GM19351 (cell line): Measurements from ENCODE around the gene MICU1.
"Not testable (repeated sequence)": the region's sequence is repeated elsewhere in the genome, so short reads cannot be mapped to it uniquely, and the experiment has no call there.

Experiments used
- ATAC-seq: cut with Tn5 transposase; IDR thresholded peaks from one replicate; pipeline ENCODE4 v1.9.1; 2021; ENCODE audit warnings: mild to moderate bottlenecking, moderate library complexity; ENCODE audit not compliant: unreplicated experiment

The MICU1 gene

DNA sequence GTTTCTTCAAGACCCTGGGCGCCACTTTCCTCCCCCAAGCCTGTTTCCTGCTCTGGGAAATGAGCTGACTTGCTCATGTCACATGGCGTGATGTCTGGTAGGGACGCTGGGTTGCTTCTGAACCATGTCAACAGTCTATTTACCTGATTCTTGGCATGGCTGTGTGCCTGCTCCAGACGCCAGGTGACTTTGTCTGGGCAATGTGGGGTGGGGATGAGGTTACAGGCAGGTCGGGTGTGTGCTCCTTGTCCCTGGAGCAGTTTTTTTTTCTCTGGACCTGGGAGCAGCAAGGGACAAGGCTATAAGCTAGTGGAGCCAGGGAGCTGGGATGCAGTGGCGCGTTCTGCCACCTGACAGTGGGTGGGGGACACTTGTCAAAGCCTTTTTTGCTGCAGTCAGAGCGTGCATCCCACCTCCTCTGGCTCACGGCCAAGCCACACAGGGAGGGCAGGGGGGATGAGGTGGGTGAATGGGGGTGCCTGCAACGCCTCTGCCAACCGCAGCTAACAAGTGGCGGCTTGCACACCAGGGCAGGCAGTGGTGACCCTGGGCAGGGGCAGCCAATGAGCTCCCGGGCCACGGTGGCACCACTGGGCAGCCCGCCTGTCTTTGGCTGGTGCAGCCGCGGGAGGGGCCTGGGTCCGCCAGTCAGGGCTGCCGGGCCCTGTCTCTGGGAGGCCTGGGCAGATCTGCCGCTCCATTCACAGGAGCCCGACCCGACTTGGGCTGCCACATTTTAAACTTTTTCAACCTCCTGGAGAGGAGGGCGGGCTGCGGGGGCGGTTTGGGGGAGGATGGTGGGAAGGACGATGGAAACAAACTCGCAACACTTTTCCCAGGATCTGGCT lies 294.1 kb downstream of the MICU1 start:
- ATAC-seq: peak; percentile 36

DNA sequence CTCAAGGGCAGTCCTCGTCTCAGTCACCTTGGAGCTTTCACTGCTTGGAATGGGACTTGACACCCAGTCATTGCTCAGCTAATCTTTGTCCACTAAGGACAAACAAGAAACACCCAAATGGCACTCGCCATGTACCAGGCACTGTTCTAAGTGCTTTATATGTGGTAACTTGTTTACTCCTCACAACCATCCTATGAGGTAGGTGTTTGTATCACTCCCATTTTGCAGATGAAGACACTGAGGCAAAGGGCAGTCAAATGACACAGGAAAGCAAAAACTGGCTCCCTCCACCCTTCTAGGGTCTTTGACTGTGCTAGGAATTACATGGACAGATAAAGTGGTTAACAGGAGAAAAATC lies 295.8 kb downstream of the MICU1 start:
- ATAC-seq: no peak

DNA sequence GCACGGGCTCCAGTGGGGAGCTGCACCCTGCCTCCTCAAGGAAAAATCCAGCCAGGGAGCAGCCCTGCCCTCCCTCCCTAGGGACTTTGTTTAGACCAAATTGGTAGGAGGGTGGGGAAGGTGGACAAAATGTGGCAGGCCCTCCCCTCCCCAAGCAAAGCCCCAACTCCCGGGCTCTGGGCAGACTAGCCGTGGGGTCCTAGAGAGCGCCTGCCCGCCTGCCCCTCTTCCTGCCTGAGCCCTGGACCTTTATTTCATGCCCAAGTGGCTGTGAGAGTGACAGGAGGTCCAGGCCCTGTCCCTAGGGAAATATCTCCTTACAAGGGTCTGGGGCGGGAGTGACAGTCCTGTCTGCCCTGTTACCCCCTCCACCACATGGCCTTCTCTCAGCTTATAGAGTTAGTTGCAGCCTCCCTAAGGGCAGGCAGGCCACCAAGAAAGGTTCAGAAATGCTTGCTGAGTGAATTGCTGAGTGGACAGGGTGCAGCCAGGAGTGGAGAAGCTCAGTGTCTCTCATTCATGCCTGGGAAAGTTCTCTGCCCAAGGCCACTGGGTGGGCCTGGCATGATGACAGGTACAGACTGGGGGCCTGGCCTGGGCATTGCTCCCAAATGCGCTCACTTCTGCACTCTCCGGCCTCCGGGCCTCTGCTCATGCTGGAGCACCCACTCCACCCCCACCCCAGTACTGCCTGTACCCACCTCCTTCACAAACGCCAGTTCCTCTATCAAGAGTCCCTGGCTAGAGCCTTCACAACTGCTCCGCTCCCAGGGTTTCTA lies 296.4 kb downstream of the MICU1 start:
- ATAC-seq: no peak

DNA sequence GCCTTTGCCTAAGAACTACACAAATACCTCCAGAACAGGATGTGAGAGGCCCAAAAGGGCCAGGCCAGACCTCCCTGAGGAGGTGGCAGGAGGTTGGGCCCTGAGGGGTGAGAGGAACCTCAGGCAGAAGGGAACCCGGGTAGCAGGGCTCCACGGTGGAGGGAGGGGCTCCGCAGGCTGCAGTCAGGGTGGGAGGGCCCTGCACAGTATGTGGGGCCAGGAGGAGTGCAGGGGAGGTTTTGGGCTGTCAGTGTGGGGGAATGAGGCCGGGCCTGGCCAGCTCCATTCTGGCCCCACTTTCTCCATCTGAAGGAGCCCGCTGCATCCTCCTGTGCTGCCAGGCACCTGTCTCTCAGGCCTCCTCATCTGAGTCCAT lies 297.1 kb downstream of the MICU1 start:
- ATAC-seq: no peak

DNA sequence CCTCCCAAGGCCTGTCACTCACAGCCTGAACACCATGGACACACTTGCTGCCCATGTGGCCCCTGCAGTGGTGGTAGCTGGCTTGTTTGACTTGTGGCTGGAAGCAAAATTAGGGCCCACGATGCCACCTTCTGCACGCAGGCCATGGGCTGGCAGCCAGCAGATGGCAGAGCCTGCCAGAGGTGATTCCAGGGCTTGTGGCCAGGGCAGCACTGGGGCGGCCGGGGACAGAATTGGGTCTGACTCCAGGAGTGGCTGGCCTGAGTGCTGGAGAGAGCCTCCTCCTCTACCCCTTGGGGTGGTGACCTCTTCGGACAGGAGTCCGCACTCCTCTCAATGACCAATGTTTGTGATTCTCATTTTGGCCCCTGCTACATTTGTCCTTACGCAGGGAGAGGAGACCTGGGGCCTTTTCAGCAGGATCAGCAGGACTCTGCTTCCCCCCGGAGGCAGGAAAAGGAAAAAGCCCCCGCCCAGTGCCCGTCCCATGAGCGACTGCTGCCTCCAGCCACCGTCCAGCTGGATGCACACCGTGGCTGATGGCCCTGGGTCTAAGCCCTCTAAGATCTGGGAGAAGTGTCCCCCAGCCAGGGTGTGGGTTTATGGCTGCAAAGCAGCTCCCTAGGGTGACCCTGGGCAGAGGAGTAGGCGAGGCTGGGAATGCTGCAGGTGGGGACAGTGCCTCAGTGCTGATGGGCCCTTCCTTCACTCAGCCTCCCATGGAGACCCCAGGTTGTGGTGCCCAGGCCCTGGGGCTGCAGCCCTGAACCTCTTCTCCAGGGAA lies 297.6 kb downstream of the MICU1 start:
- ATAC-seq: no peak

DNA sequence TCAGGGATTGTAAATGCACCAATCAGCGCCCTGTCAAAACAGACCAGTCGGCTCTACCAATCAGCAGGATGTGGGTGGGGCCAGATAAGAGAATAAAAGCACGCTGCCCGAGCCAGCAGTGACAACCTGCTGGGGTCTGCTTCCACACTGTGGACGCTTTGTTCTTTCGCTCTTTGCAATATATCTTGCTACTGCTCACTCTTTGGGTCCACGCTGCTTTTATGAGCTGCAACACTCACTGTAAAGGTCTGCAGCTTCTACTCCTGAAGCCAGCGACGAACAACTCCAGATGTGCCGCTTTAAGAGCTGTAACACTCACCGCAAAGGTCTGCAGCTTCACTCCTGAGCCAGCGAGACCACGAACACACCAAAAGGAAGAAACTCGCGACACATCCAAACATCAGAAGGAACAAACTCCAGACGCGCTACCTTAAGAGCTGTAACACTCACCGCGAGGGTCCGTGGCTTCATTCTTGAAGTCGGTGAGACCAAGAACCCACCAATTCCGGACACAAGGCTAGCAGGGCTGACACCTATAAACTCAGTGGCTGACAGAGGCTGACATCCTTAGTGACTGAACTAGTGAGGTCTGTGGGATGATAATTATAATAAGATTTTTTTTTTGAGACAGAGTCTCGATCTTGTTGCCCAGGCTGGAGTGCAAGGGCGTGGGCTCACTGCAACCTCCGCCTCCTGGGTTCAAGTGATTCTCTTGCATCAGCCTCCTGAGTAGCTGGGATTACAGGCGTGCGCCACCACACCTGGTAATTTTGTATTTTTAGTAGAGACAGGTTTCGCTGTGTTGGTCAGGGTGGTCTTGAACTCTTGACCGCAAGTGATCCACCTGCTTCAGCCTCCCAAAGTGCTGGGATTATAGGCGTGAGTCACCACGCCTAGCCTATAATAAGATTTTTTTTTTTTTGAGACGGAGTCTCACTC lies 298.9 kb downstream of the MICU1 start:
- ATAC-seq: not testable (repeated sequence)

DNA sequence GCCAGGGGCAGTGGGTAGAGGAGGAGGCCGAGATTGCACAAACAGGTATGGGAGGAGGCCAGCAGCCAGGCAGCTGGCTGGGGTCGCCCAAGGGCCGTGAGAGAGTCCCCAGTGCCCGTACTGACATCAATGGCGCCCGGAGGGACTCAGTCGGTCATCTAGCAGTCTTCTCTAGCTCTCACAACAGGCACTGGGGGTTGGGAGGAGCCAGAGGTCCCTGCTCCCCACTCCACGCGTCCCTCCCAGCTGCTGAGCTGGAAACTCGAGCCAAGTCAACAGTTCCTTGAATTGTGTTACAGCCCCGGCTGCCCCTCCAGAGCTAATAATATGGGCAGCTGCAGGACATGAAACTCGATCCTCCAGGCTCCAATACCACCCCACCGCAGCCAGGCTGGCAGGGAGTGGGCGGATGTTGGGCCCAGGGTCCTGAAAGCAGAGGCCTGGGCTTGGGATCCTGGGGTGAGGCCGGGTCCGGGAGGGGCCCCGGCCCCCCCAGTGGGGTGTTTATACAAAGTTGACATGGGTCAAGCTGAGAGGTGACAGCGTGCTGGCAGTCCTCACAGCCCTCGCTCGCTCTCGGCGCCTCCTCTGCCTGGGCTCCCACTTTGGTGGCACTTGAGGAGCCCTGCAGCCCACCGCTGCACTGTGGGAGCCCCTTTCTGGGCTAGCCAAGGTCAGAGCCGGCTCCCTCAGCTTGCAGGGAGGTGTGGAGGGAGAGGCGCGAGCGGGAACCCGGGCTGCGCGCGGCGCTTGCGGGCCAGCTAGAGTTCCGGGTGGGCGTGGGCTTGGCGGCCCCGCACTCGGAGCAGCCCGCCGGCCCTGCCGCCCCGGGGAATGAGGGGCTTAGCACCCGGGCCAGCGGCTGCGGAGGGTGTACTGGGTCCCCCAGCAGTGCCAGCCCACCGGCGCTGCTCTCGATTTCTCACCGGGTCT lies 300.4 kb downstream of the MICU1 start:
- ATAC-seq: not testable (repeated sequence)

DNA sequence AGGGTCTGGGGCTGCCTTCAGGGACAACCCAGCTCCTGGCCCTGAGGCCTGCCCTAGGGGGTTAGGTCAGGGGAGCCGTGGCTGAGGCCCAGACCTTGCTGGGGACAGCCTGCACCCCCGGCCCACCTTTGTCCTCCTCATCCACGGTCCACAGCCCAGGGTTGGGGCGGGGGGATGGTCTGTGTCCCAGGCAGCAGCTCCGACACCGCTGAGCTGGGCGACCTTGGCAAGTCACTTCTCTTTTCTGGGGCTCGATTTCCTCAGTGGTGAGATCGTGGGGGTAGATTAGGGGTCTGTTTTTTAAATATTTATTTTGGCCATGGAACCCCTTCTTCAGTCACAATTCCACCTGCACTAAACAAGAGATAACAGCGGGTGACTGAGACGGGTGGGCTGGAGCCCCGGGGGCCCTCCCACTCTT lies 302.1 kb downstream of the MICU1 start:
- no peak for ATAC-seq

DNA sequence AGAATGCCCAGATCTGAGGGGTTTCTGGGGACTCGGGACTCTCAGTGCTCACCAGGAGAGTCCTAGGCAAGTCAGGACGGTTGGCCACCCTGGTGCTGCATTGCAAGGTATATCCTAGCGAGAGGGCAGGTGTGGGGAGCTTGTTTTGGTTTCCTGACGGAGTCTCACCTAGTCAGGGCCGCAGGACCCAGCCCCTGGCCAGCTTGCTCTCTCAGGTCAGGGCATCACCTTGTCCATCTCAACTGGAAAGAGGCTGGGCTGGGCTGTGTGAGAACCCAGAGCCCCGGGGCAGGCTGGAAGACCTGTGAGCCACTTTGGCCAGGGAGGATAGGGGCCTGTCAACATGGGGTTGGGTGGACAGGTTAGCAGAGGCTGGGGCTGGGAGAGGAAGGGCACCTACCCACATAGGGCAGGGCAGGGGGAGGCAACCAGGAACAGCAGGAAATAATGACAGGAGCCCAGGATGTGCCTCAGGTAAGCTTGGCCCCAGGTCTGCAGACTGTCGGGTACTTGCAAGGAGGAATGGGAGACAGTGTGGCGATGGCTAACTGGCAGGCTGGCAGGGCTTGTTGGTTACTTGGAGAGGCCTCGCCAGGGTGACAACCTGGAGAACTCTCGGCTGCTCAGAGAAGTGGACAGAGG lies 302.6 kb downstream of the MICU1 start:
- ATAC-seq: no peak

DNA sequence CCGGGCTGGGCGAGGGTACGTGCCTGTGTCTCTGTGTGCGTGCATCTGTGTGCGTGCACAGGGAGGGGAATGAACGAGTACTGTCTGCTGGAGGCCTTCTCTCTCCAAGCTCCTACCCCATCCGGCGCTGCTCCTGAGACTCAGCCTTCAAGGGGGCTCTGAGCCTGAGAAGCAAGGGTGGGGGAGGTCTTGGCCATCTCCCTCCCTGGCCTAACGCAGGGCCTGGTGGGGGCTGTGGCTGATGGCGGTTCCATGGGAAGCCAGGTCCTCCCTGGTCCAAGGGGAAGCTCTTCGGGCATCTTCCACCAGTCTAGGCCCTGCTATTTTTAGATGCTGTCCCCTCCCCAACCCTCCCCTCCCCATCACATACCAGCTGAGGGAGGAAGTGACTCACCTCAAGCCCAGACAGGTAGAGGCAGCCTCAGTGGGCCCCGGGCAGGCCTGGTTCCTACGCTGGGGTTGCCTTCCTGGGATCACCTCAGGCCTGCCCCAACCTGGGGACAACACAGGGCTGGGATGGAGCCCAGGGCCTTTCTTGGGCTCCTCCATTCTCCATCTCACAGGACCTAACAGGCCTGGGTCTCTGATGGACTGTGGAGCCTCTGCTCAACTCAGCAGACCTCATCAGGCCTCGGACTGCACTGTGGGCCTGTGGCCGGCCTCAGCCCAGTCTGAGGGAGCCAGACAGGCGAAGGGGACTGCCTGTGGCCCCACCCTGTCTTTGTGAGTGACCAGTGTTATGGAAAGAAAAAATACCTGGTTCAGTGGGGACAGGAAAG lies 303.4 kb downstream of the MICU1 start:
- no peak for ATAC-seq

DNA sequence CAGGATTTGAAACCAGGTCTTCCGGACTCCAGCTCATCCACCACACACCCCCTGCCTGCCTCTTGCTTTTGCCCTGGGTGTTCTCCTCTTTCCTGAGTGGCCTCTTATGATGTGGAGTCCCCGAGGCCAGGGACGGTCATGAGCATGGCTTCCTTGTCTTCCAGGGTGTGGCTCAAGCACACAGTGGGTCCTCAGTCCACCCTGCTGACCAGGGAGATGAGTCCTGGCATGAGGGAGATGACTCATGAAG lies 303.9 kb downstream of the MICU1 start:
- ATAC-seq: no peak

DNA sequence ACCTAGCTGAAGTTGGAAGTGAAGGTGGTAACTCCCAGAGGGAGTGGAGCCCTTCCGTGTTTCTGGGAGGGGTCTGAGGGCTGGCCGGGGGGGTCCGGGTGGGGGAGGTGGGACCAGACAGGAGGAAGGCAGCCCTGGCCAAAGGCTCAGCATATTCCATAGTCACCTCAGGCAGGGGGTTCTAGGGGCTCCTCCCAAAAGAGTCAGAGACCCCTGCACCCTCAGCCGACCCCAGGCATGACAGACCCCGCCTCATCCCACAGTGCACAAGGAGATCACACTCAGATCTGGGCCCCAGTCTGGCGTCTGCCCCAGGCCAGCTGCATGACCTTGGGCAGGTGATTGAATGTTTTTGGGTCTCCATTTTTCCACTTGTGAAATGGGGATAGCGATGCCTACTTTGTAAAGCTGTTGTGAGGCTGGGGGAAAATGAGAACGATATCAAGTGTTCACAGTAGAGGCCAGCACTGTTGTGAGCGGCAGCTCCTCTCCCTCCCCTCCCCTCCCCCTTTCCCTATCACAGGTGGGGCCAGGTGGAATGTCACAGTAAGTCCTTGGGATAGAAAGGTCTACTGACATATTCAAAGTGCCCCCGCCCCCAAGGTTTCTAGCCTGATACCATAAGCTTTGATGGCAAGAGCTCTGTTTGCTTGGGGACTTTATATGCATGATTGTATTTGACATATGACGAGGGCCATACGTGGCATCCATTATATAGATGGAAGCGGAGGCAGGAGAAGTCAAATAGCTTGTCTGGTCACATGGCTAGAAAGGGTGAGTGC lies 304.4 kb downstream of the MICU1 start:
- ATAC-seq: no peak

DNA sequence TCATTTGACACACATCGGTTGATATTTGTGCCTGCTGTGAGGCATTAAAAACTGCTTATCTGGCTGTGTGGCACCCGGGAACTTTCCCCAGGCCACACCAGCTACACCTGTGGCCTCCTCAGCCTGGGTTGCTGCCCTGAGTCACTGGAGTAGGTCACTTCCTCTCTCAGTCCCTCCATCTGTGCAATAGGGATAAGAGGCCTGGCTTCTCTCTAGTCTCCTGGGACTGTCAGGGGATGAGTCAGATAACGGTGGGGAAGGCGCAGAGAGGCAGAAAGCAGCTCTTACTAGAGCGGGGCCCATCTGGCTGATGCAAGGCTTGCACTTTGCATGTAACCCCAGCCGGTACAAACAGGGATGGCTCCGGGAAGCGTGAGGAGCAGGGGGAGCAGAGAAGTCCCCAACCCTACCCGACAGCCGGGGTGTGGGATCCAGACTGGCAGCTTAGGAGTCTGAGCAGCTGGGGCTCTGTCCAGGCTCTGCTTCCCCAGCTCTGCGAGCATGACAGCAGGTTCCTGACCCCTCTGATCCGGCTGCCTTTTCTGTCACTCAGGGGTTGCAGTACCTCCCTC lies 305.1 kb downstream of the MICU1 start:
- peak; percentile 67 for ATAC-seq

DNA sequence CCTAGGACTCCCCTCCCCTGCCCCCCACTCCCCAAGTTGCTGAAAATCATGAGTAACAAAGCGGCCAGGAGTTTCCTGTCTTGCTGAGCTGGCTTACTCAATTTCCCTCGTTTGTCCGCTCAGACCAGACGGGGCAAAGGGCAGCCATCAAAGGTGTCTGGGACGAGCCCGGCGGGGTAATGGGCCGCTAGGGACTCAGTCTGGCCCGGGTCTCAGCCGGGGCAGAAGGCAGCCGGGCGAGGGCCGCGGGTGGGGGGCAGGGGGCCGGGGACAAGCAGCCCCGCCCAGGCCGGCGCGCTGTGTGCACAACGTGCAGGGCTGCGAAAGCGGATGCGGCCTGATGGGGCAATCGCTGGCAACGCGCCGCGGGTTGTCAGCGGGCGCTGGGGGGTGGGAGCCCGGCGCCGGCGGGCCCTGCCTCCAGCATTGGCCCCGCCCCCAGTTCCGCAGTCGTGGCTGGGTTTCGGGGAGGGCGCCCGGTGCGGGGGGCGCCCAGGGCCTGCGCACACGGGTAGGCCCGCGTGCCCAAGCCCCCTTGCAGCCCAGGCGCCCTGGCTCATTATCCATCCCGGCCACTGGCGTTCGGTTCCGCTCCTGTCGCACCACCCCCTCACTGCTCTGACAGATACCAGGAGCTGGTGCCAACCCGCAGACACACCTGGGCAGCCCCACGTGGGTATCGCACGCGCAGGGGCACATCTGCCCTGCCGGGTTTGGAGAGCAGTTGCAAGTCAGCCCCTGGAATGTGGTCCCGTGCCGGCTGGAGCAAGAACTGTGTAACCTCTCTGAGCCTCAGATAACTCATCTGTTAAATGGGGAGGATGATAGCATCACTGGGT lies 306.2 kb downstream of the MICU1 start:
- peak; percentile 52 for ATAC-seq

DNA sequence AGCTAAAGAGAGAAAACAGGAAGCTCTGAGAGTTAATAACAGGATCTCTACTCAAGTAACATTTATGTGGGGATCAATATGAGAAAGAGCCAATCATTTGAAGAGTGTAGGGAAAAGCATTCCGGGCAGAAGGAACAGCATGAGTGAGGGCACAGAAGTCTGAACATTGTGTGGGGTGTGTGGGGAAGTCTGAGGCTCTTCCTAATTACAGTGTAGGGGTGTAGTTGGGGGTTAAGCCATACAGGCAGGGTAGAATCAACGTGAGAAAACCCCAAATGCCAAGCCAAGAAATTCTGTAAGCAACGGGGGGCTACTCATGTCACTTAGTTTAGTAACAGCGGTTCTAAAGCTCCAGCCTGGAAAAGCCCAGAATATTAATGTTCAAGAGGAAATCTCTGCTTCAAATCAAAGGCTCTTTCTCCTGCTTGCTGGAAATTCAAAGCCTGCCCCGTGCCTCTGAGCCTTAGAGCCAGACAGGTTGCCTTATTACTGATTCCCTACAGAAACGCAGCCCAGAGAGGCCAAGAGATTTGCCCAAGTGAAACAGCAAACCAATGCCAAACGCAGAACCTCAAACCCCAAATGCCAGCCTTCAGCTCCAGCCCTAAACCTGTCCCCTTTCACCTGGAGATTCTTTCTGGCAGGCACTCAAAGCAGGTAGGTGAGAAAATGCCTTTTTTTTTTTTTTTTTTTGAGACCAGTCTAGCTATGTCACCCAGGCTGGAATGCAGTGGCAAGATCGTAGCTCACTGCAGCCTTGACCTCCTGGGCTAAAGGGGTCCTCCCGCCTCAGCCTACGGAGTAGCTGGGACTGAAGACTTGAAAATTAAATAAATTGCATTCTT lies 307.2 kb downstream of the MICU1 start:
- no peak for ATAC-seq
